PFSK-1 (cell line): Measurements from ENCODE around the gene CARD10.

Experiments used
- FOXP2 ChIP-seq: optimal IDR thresholded peaks from 2 replicates; pipeline ENCODE3; 2011; ENCODE audit warnings: borderline replicate concordance, control low read depth, inconsistent platforms; ENCODE audit not compliant: insufficient read depth; ENCODE audit errors: extremely low read length, extremely low read depth
- POLR2AphosphoS5 ChIP-seq: IDR thresholded peaks from 2 replicates; pipeline ENCODE4 v1.6.1; 2012; ENCODE audit warnings: low read depth, mild to moderate bottlenecking, control low read depth, low read length, moderate library complexity
- REST ChIP-seq, 2 experiments: IDR thresholded peaks; 2 replicates each; pipeline versions ENCODE4 v1.6.1 to v1.8.0; 2011 to 2012; ENCODE audit warnings: low read depth in 2 of 2, low read length in 2 of 2, control low read depth in 1 of 2, inconsistent platforms in 1 of 2, mild to moderate bottlenecking in 1 of 2, moderate library complexity in 1 of 2; ENCODE audit not compliant: insufficient read depth in 1 of 2
- TAF1 ChIP-seq: IDR thresholded peaks from 2 replicates; pipeline ENCODE4 v1.6.1; 2012; ENCODE audit warnings: low read length, control low read depth, borderline replicate concordance; ENCODE audit not compliant: insufficient read depth

GRCh38 chr22:37485395-37486223 is 33.6 kb downstream of the CARD10 start:
- TF ChIP-seq TAF1: no peak
- no peak for TF ChIP-seq POLR2AphosphoS5
- no peak for TF ChIP-seq REST (IDR thresholded peaks at IDR 0.05; ENCODE audit: insufficient read depth in 1 of 2, low read depth in 2 of 2, low read length in 2 of 2)
- no peak for TF ChIP-seq FOXP2
